DOHH2 (cell line): ENCODE results near the gene PRKN.

Source experiments
- H3F3A ChIP-seq: fragments of 200-600 bp; sonication (generic), shearing (Covaris generic); 2 replicates; pipeline ENCODE4 v1.6.0; 2016; ENCODE audit warnings: antibody characterized with exemption, mild to moderate bottlenecking; ENCODE audit not compliant: control insufficient read depth, insufficient read depth
- H3K27ac ChIP-seq: fragments of 200-600 bp; sonication (generic); 2 replicates; pipeline ENCODE4 v1.5.1; 2014; ENCODE audit warnings: low read depth, mild to moderate bottlenecking, low read length, moderate library complexity
- H3K27me3 ChIP-seq: fragments of 200-600 bp; sonication (generic); 2 replicates; pipeline ENCODE4 v1.6.1; 2014; ENCODE audit warnings: mild to moderate bottlenecking, low read length, mixed read lengths; ENCODE audit not compliant: control insufficient read depth
- H3K36me3 ChIP-seq: fragments of 200-600 bp; sonication (generic); 2 replicates; pipeline ENCODE4 v1.6.1; 2014; ENCODE audit warnings: mild to moderate bottlenecking, low read length, moderate library complexity, mixed read lengths; ENCODE audit not compliant: control insufficient read depth
- H3K4me1 ChIP-seq: fragments of 200-600 bp; sonication (generic); 2 replicates; pipeline ENCODE4 v1.6.1; 2014; ENCODE audit warnings: mild to moderate bottlenecking, low read length, mixed read lengths; ENCODE audit not compliant: control insufficient read depth
- H3K4me2 ChIP-seq: fragments of 200-600 bp; sonication (generic); 2 replicates; pipeline ENCODE4 v1.6.0; 2014; ENCODE audit warnings: mild to moderate bottlenecking, low read length, moderate library complexity
- H3K4me3 ChIP-seq: fragments of 200-600 bp; sonication (generic); 2 replicates; pipeline ENCODE4 v1.5.1; 2014; ENCODE audit warnings: mild to moderate bottlenecking, low read length, mixed read lengths
- H3K79me2 ChIP-seq: fragments of 200-600 bp; sonication (generic); 2 replicates; pipeline ENCODE4 v1.6.1; 2014; ENCODE audit warnings: mild to moderate bottlenecking, low read length, mixed read lengths; ENCODE audit not compliant: control insufficient read depth
- H3K9me2 ChIP-seq: fragments of 200-600 bp; sonication (generic); replicated peaks from 2 replicates; pipeline ENCODE4 v1.6.1; 2014; ENCODE audit warnings: mild to moderate bottlenecking, low read length, mixed read lengths; ENCODE audit not compliant: control insufficient read depth
- H3K9me3 ChIP-seq: fragments of 200-600 bp; sonication (generic); 2 replicates; pipeline ENCODE4 v1.6.1; 2014; ENCODE audit warnings: antibody characterized with exemption, low read length, mixed read lengths; ENCODE audit not compliant: control insufficient read depth, insufficient read depth
- H4K20me1 ChIP-seq: fragments of 200-600 bp; sonication (generic); 2 replicates; pipeline ENCODE4 v1.6.0; 2014; ENCODE audit warnings: low read depth, mild to moderate bottlenecking, antibody characterized with exemption, low read length, moderate library complexity; ENCODE audit not compliant: control insufficient read depth, insufficient read depth
- CTCF ChIP-seq: fragments of 200-600 bp; sonication (generic); IDR thresholded peaks from one replicate; pipeline ENCODE4 v1.5.1; 2014; ENCODE audit warnings: antibody characterized with exemption, mild to moderate bottlenecking, low read depth, low read length; ENCODE audit not compliant: poor library complexity, severe bottlenecking
- EZH2phosphoT487 ChIP-seq: fragments of 200-600 bp; sonication (generic); IDR thresholded peaks from 2 replicates; pipeline ENCODE4 v1.6.1; 2017; ENCODE audit warnings: borderline replicate concordance, mild to moderate bottlenecking, antibody characterized with exemption, low read length, moderate library complexity, mixed read lengths

The PRKN gene

GRCh38 chr6:161368514-161368913 is 1359.1 kb downstream of the PRKN start:
- H3F3A ChIP-seq: no peaks in the 10 kb centered on the region
- H3K27ac ChIP-seq: no peak overlapping the region
- no peak overlapping the region for H3K4me3 ChIP-seq

GRCh38 chr6:161367472-161367871 is 1360.1 kb downstream of the PRKN start:
- no peaks in the 10 kb centered on the region for H3K36me3 ChIP-seq
- no peaks in the 10 kb centered on the region for H3K4me1 ChIP-seq
- no peaks in the 10 kb centered on the region for H3F3A ChIP-seq
- peaks cover 3% of the 10 kb centered on the region; the same call in 1 of the 2 replicates for H3K9me3 ChIP-seq
- no peak overlapping the region for H3K27ac ChIP-seq
- H4K20me1 ChIP-seq: no peaks in the 10 kb centered on the region
- no peaks in the 10 kb centered on the region for H3K27me3 ChIP-seq
- no peak overlapping the region for H3K4me2 ChIP-seq
- no peaks in the 10 kb centered on the region for H3K79me2 ChIP-seq
- H3K9me2 ChIP-seq: no peaks in the 10 kb centered on the region
- no peak for TF ChIP-seq EZH2phosphoT487
- TF ChIP-seq CTCF: no peak
- no peak overlapping the region for H3K4me3 ChIP-seq

More at GRCh38 chr6:161368514-161368913, 1359.1 kb downstream of the PRKN start:
- Histone ChIP-seq H3K36me3 (no peaks in the 10 kb centered on the region), H3K27me3 (no peaks in the 10 kb centered on the region), H3K9me3 (no peaks in the 10 kb centered on the region), H3K79me2 (no peaks in the 10 kb centered on the region), H3K4me1 (no peaks in the 10 kb centered on the region), H3K9me2 (no peaks in the 10 kb centered on the region), H3K4me2 (no peak overlapping the region), H4K20me1 (no peaks in the 10 kb centered on the region)
- TF ChIP-seq CTCF: no peak
- TF ChIP-seq EZH2phosphoT487: no peak

- Histone ChIP-seq H3K36me3 (no peaks in the 10 kb centered on the region), H3K27ac (no peak overlapping the region), H3K4me1 (no peaks in the 10 kb centered on the region), H4K20me1 (no peaks in the 10 kb centered on the region), H3K9me2 (no peaks in the 10 kb centered on the region), H3K79me2 (no peaks in the 10 kb centered on the region), H3K4me2 (no peak overlapping the region), H3K4me3 (no peak overlapping the region), H3K27me3 (no peaks in the 10 kb centered on the region), H3K9me3 (peaks cover 7% of the 10 kb centered on the region; the same call in 1 of the 2 replicates), H3F3A (no peaks in the 10 kb centered on the region)
- TF ChIP-seq EZH2phosphoT487 (no peak), CTCF (no peak)
Observed at GRCh38 chr6:161366301-161366923, 1361.2 kb downstream of the PRKN start.

- H3K9me3 ChIP-seq: peaks cover 7% of the 10 kb centered on the region; the same call in 1 of the 2 replicates
- no peaks in the 10 kb centered on the region for H3K4me1 ChIP-seq
- no peak overlapping the region for H3K4me3 ChIP-seq
- no peaks in the 10 kb centered on the region for H4K20me1 ChIP-seq
- H3F3A ChIP-seq: no peaks in the 10 kb centered on the region
- no peaks in the 10 kb centered on the region for H3K36me3 ChIP-seq
- H3K4me2 ChIP-seq: no peak overlapping the region
- no peaks in the 10 kb centered on the region for H3K79me2 ChIP-seq
- TF ChIP-seq CTCF (no peak), EZH2phosphoT487 (no peak)
- no peak overlapping the region for H3K27ac ChIP-seq
- no peaks in the 10 kb centered on the region for H3K9me2 ChIP-seq
- no peaks in the 10 kb centered on the region for H3K27me3 ChIP-seq
Observed at GRCh38 chr6:161365633-161366032, 1361.9 kb downstream of the PRKN start.
